Suprapubic skin (tissue), 4 donors: ENCODE measurements around the gene MCTP1.

Source experiments
- CTCF ChIP-seq, 2 donors: fragments of 200-600 bp in 1 of 2; fragments of 450-650 bp in 1 of 2; sonication (generic) in 1 of 2; IDR thresholded peaks; one replicate each; pipeline ENCODE4 v1.5.1; 2016 to 2019; ENCODE audit warnings: antibody characterized with exemption in 2 of 2, mild to moderate bottlenecking in 1 of 2, moderate library complexity in 1 of 2
- EP300 ChIP-seq: sonication (generic); formaldehyde crosslinking; IDR thresholded peaks from one replicate; pipeline ENCODE4 v1.6.1; 2017; ENCODE audit warnings: antibody characterized with exemption
- POLR2A ChIP-seq, 2 donors: fragments of 450-650 bp; IDR thresholded peaks; one replicate each; pipeline ENCODE4 v1.6.1; 2017; ENCODE audit warnings: antibody characterized with exemption in 2 of 2, mild to moderate bottlenecking in 2 of 2, moderate library complexity in 2 of 2
- POLR2AphosphoS5 ChIP-seq, 3 donors: sonication (generic); formaldehyde crosslinking; IDR thresholded peaks; one replicate each; pipeline ENCODE4 v1.6.1; 2017; ENCODE audit warnings: antibody characterized with exemption in 3 of 3

- TF ChIP-seq CTCF (IDR thresholded peaks at IDR 0.05) (peak in 1 of 2 donors; percentile 9), EP300 (no peak), POLR2A (IDR thresholded peaks at IDR 0.05) (no peak), POLR2AphosphoS5 (IDR thresholded peaks at IDR 0.05) (no peak)
These were observed 434.8 kb downstream of the MCTP1 start for GRCh38 chr5:94849821-94850736.
